Right atrium auricular region (tissue), 2 donors: ENCODE measurements around the gene BAIAP2. TPM values are rescaled to one million over a fixed set of nuclear protein-coding genes. Genes with fewer than 3 reads are reported as not detected.

ENCODE experiments used
- DNase-seq: peaks from one replicate; pipeline ENCODE4 v3.0.0-alpha.2; 2019; ENCODE audit warnings: low spot score
- H3K27ac ChIP-seq, 2 donors: fragments of 200-600 bp; sonication (generic); 1 replicate in 1 of 2; 2 replicates in 1 of 2; pipeline ENCODE4 v1.5.1; 2016 to 2019
- H3K27me3 ChIP-seq, 2 donors: fragments of 200-600 bp; sonication (generic); one replicate each; pipeline versions ENCODE4 v1.5.1 to v1.6.0; 2017 to 2019
- H3K36me3 ChIP-seq: fragments of 200-600 bp; sonication (generic); one replicate; pipeline ENCODE4 v1.5.1; 2016
- H3K4me1 ChIP-seq, 2 donors: fragments of 200-600 bp; sonication (generic); one replicate each; pipeline versions ENCODE4 v1.5.1 to v1.6.0; 2017 to 2019
- H3K4me3 ChIP-seq, 2 donors: fragments of 200-600 bp; sonication (generic); 1 replicate in 1 of 2; 2 replicates in 1 of 2; pipeline ENCODE4 v1.5.1; 2017 to 2019; ENCODE audit warnings: mild to moderate bottlenecking in 1 of 2, moderate library complexity in 1 of 2
- H3K9me3 ChIP-seq, 2 donors: fragments of 200-600 bp; sonication (generic); one replicate each; pipeline ENCODE4 v1.5.1; 2019
- CTCF ChIP-seq, 2 donors: fragments of 200-600 bp; sonication (generic); IDR thresholded peaks; one replicate each; pipeline ENCODE4 v1.5.1; 2019; ENCODE audit warnings: antibody characterized with exemption in 2 of 2
- total RNA-seq, 2 donors: library from RNA; depleted of rRNA; stranded (reverse); fragments of >200 nt; gene quantifications; one replicate each; pipeline ENCODE4 v1.1.0, GENCODE V29; 2016

BAIAP2 gene
- total RNA-seq, 2 donors from 2014 or later: 27.9 to 36.5 TPM

DNA sequence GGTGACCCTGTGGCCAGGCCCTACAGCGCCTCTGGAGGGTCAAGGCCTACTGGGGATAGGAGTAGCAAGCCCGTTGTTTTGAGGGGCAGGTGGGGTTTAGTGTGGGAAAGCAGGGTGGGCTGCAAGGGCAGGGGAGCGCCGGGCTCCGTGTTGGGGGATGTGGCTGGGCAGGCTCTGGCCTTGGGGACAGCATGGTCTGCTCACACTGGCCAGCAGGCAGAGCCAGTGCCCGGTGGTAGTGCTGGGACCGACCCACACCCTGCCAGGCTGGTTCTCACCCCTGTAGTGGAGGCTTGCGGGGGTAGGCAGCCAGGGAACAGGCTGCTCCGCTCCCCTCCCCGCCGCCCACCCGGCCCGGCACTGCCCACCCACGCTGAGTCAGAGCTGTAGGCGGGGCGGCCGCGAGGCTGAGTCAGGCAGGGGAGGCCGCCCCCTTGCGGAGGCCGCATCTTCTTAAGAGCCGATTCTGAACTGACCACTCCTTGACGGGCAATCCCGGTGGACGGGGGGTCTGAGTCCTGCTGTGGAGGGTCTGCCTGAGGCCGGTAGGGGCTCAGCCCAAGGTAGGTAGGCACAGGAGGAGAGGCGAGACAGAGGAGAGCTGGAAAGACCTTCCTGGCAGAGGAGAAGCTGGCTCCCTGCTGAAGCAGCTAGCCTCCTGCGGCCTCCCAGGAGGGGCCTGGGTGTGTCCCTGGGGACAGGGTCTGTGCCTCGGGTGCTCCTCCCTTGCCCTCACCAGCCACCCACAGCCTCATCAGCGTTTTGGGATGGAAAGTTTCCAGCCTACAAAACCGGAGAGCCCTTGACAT is 62.4 kb downstream of the BAIAP2 start:
- peaks cover 0 to 49% of the 10 kb centered on the region in 2 donors for H3K4me1 ChIP-seq

GRCh38 chr17:81097943-81098308 is 63.0 kb downstream of the BAIAP2 start:
- peaks cover 14% of the 10 kb centered on the region for H3K36me3 ChIP-seq
- H3K27ac ChIP-seq: peak overlapping the region in 1 of 2 donors; percentile 66
- no peaks in the 10 kb centered on the region for H3K27me3 ChIP-seq
- TF ChIP-seq CTCF (IDR thresholded peaks at IDR 0.05): no peak
- no peaks in the 10 kb centered on the region for H3K9me3 ChIP-seq
- no peak overlapping the region for H3K4me3 ChIP-seq
- no peak for DNase-seq
- peaks cover 0 to 49% of the 10 kb centered on the region in 2 donors for H3K4me1 ChIP-seq

More for the DNA sequence above, 62.4 kb downstream of the BAIAP2 start:
- peak; percentile 89 for DNase-seq
- TF ChIP-seq CTCF (IDR thresholded peaks at IDR 0.05): peak; percentile 75 to 85
- no peaks in the 10 kb centered on the region for H3K27me3 ChIP-seq
- H3K27ac ChIP-seq: peak overlapping the region in 1 of 2 donors; percentile 66
- H3K36me3 ChIP-seq: peaks cover 14% of the 10 kb centered on the region
- H3K9me3 ChIP-seq: no peaks in the 10 kb centered on the region
- peak overlapping the region in 1 of 2 donors; percentile 19 for H3K4me3 ChIP-seq

DNA sequence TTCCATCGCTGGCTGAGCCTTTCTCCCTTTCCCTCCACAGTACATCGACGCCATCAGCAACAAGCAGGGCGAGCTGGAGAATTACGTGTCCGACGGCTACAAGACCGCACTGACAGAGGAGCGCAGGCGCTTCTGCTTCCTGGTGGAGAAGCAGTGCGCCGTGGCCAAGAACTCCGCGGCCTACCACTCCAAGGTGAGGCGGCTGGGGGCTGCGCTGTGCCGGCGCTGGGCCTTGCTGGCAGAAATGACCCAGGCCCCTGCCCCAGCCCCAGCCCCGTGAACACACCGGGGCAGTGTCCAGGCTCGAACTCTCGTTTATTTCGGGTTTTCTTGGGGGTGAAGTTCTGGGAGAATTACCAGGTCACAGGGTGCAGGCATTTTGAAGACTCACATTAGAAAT is 64.9 kb downstream of the BAIAP2 start:
- Histone ChIP-seq H3K27ac (no peak overlapping the region), H3K9me3 (no peaks in the 10 kb centered on the region), H3K27me3 (no peaks in the 10 kb centered on the region), H3K4me1 (peaks cover 0 to 41% of the 10 kb centered on the region in 2 donors), H3K4me3 (no peak overlapping the region), H3K36me3 (peaks cover 33% of the 10 kb centered on the region)
- DNase-seq: no peak
- no peak for TF ChIP-seq CTCF (IDR thresholded peaks at IDR 0.05)

GRCh38 chr17:81100668-81101067 is 65.7 kb downstream of the BAIAP2 start:
- Histone ChIP-seq H3K9me3 (no peaks in the 10 kb centered on the region), H3K4me1 (peaks cover 0 to 34% of the 10 kb centered on the region in 2 donors), H3K36me3 (peaks cover 41% of the 10 kb centered on the region), H3K4me3 (no peak overlapping the region), H3K27ac (no peak overlapping the region), H3K27me3 (no peaks in the 10 kb centered on the region)
- no peak for TF ChIP-seq CTCF (IDR thresholded peaks at IDR 0.05)
- no peak for DNase-seq

GRCh38 chr17:81101614-81102306 is 66.8 kb downstream of the BAIAP2 start:
- H3K9me3 ChIP-seq: no peaks in the 10 kb centered on the region
- no peak overlapping the region for H3K27ac ChIP-seq
- H3K27me3 ChIP-seq: no peaks in the 10 kb centered on the region
- TF ChIP-seq CTCF (IDR thresholded peaks at IDR 0.05): peak; percentile 99 to 100
- H3K36me3 ChIP-seq: peaks cover 50% of the 10 kb centered on the region
- DNase-seq: peak; percentile 75
- H3K4me1 ChIP-seq: peaks cover 0 to 23% of the 10 kb centered on the region in 2 donors
- H3K4me3 ChIP-seq: no peak overlapping the region
